Measurements from ENCODE around the gene PTPN22. TPM values are rescaled to one million over a fixed set of nuclear protein-coding genes. Genes with fewer than 3 reads are reported as not detected.

The PTPN22 gene
- total RNA-seq, 5 donors from 2014 or later (not counting 1 experiment from before 2014, with no cell fraction given): 25.6 to 45.9 (median 26.6) TPM

DNA sequence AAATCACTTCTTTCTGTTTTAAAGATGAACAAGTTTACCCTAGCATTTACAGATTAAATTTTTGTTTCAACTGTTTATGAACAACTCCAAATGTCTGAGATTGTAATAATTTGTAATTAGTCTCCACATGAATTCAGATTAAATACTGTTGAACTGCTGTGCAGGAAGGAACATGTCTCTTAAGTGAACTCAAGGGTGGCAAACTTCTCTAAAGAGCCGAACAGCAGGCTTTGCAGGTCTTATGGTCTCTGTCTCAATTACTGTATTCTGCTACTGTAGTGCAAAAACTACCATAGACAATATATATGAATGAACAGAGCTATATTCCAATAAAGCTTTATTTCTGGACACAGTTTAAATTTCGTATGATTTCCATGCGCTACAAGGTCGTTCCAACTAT is 65.9 kb downstream of the PTPN22 start:
- peaks cover 87 to 93% (median 92%) of the 10 kb centered on the region in 3 donors for H3K4me1 Mint-ChIP-seq
- WGBS (ENCODE audit: insufficient coverage): 96% methylated on average over 3 of the region's 4 CpGs
- H3K27ac ChIP-seq (ENCODE audit: low read length): no peak overlapping the region
- H3K4me3 Mint-ChIP-seq: peak overlapping the region in 1 of 3 donors; percentile 51
- no peaks in the 10 kb centered on the region for H3K9me3 Mint-ChIP-seq
- ATAC-seq (replicated peaks in 1 of 4) (no peak), DNase-seq (no peak)
- no peaks in the 10 kb centered on the region for H3K27me3 Mint-ChIP-seq
- no peak overlapping the region for H3K4me3 ChIP-seq (ENCODE audit: control insufficient read depth in 1 of 2, extremely low read depth in 1 of 2, low read length in 1 of 2)
- H3K27me3 ChIP-seq (replicated peaks in 1 of 2; ENCODE audit: control insufficient read depth in 2 of 2, extremely low read depth in 1 of 2, insufficient read depth in 2 of 2, low read length in 1 of 2): no peaks in the 10 kb centered on the region
- H3K27ac Mint-ChIP-seq: no peak overlapping the region
- peaks cover 13 to 32% of the 10 kb centered on the region in 2 experiments for H3K4me1 ChIP-seq (ENCODE audit: control insufficient read depth in 1 of 2, extremely low read depth in 1 of 2, insufficient read depth in 2 of 2, low read length in 2 of 2)
- ChIA-PET POLR2A (interaction anchor here (0.7 to 0.8 kb wide), 2 partner anchors 15 to 1035 kb away, joined by 3 to 4 read pairs; no protein-coding TSS in a partner anchor), CTCF (no interaction called here)
- H3K36me3 Mint-ChIP-seq: peaks cover 26% of the 10 kb centered on the region
- no peaks in the 10 kb centered on the region for H3K9me3 ChIP-seq
- no peaks in the 10 kb centered on the region for H3K36me3 ChIP-seq (ENCODE audit: control insufficient read depth in 2 of 2, extremely low read depth in 1 of 2, insufficient read depth in 1 of 2, low read length in 1 of 2)

DNA sequence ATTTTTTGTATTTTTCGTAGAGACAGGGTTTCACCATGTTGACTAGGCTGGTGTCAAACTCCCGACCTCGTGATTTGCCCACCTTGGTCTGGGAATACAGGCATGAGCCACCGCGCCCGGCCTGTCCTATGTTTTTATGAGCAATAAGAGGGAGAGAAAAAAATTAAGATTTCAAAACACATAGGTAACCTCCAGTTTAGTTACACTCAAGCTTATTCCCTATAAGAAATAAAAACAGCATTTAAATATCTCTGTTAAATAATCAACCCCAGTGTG is 66.3 kb downstream of the PTPN22 start:
- Mint-ChIP-seq H3K36me3 (peaks cover 26% of the 10 kb centered on the region), H3K27me3 (no peaks in the 10 kb centered on the region), H3K27ac (no peak overlapping the region), H3K9me3 (no peaks in the 10 kb centered on the region), H3K4me1 (peaks cover 89 to 93% (median 89%) of the 10 kb centered on the region in 3 donors), H3K4me3 (peak overlapping the region in 1 of 3 donors; percentile 51)
- Histone ChIP-seq H3K36me3 (ENCODE audit: control insufficient read depth in 2 of 2, extremely low read depth in 1 of 2, insufficient read depth in 1 of 2, low read length in 1 of 2) (no peaks in the 10 kb centered on the region), H3K27me3 (replicated peaks in 1 of 2; ENCODE audit: control insufficient read depth in 2 of 2, extremely low read depth in 1 of 2, insufficient read depth in 2 of 2, low read length in 1 of 2) (no peaks in the 10 kb centered on the region), H3K27ac (ENCODE audit: low read length) (no peak overlapping the region), H3K4me1 (ENCODE audit: control insufficient read depth in 1 of 2, extremely low read depth in 1 of 2, insufficient read depth in 2 of 2, low read length in 2 of 2) (peaks cover 13 to 28% of the 10 kb centered on the region in 2 experiments), H3K4me3 (ENCODE audit: control insufficient read depth in 1 of 2, extremely low read depth in 1 of 2, low read length in 1 of 2) (no peak overlapping the region), H3K9me3 (no peaks in the 10 kb centered on the region)
- no peak for ATAC-seq (replicated peaks in 1 of 4)
- WGBS (ENCODE audit: insufficient coverage): 100% methylated on average over 3 of the region's 6 CpGs
- no peak for DNase-seq
- CTCF ChIA-PET: no interaction called here
- POLR2A ChIA-PET: interaction anchor here in 1 of 2 donors (0.8 kb wide), 1 partner anchor 14 kb away, joined by 3 read pairs; no protein-coding TSS in a partner anchor

DNA sequence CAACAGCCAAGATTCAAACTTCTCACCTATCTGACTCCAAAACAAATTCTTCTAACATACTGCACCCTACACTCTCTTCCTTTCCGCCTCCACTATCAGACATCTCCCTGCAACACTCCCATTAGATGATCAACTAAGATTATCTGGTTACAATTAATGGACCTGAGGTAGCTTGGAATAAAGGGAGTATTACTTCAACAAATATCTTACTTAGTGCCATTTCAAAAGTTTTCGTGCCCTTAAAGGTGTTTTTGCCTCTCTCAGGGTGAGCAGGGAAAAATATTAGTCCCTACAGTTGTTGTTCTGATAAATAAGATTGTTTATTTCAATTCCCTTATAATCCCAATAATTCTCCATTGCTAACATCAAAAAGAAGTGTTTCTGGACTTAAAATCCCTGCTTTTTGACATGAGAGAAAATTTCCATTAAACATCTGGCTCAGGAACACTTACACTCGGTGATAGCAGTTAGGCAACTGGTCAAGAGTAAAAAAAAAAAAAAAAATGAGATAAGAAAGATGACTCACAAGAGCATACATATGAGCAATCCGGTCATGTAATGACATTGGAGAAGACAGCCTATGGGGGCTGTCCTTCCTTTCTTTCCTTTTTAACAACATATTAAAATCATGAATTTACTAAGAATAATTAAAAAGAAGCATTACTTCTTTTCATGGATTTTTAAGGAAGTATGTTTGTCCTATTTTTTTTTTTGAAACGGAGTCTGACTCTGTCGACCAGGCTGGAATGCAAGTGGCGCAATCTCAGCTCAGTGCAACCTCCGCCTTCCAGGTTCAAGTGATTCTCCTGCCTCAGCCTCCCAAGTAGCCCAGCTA is 66.9 kb downstream of the PTPN22 start:
- CTCF ChIA-PET: no interaction called here
- DNase-seq: no peak
- H3K27me3 Mint-ChIP-seq: no peaks in the 10 kb centered on the region
- H3K27me3 ChIP-seq (replicated peaks in 1 of 2; ENCODE audit: control insufficient read depth in 2 of 2, extremely low read depth in 1 of 2, insufficient read depth in 2 of 2, low read length in 1 of 2): no peaks in the 10 kb centered on the region
- H3K4me3 ChIP-seq (ENCODE audit: control insufficient read depth in 1 of 2, extremely low read depth in 1 of 2, low read length in 1 of 2): no peak overlapping the region
- POLR2A ChIA-PET: interaction anchor here in 1 of 2 donors (0.5 to 0.6 kb wide), 2 partner anchors 19 to 167 kb away, joined by 3 to 4 read pairs; no protein-coding TSS in a partner anchor
- H3K4me1 ChIP-seq (ENCODE audit: control insufficient read depth in 1 of 2, extremely low read depth in 1 of 2, insufficient read depth in 2 of 2, low read length in 2 of 2): peaks cover 13 to 22% of the 10 kb centered on the region in 2 experiments
- peaks cover 26% of the 10 kb centered on the region for H3K36me3 Mint-ChIP-seq
- H3K4me3 Mint-ChIP-seq: peak overlapping the region in 2 of 3 donors; percentile 0 to 51
- H3K4me1 Mint-ChIP-seq: peaks cover 84 to 91% (median 88%) of the 10 kb centered on the region in 3 donors
- H3K36me3 ChIP-seq (ENCODE audit: control insufficient read depth in 2 of 2, extremely low read depth in 1 of 2, insufficient read depth in 1 of 2, low read length in 1 of 2): no peaks in the 10 kb centered on the region
- H3K27ac ChIP-seq (ENCODE audit: low read length): no peak overlapping the region
- H3K9me3 Mint-ChIP-seq: no peaks in the 10 kb centered on the region
- H3K27ac Mint-ChIP-seq: peak overlapping the region in 1 of 2 donors; percentile 45
- H3K9me3 ChIP-seq: no peaks in the 10 kb centered on the region
- 100% methylated on average over 3 of the region's 8 CpGs for WGBS (ENCODE audit: insufficient coverage)
- ATAC-seq (replicated peaks in 1 of 4): no peak

DNA sequence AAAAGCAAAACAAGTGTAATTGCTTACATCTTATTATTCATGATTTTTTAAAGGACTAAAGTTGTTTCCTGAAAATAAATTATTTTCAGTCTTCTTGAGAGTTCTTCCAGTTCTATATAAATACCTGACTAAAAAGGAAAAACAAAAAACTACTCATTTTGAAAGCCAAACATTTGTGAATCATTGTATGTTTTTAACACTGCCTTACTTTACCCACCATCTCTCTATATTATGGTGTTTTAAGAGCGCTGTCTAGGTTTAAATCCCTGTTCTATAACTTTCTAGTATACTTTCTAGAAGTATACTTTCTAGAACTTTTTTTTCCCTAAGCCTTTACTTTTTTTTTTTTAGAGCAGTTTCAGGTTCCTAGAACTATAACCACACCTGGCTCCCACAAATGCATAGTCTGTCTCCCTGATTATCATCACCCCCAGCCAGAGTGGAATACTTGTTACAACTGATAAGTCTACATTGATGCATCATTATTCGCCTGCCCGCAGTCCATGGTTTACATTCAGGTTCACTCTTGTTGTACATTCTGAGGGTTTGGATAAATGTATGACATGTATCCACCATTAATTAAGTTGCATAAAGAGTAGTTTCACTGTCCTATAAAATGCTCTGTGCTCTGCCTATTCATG is 69.0 kb downstream of the PTPN22 start:
- WGBS (ENCODE audit: insufficient coverage): no CpG with 5 or more reads among the region's 3 CpGs
- peaks cover 82 to 88% (median 86%) of the 10 kb centered on the region in 3 donors for H3K4me1 Mint-ChIP-seq
- peaks cover 6 to 13% of the 10 kb centered on the region in 2 experiments for H3K4me1 ChIP-seq (ENCODE audit: control insufficient read depth in 1 of 2, extremely low read depth in 1 of 2, insufficient read depth in 2 of 2, low read length in 2 of 2)
- no peak for DNase-seq
- ChIA-PET POLR2A (no interaction called here), CTCF (interaction anchor here in 1 of 2 donors (0.6 to 1.7 kb wide), 2 partner anchors 14 to 250 kb away, joined by 3 to 4 read pairs; no protein-coding TSS in a partner anchor)
- H3K36me3 Mint-ChIP-seq: peaks cover 26% of the 10 kb centered on the region
- ATAC-seq (replicated peaks in 1 of 4): no peak
- no peaks in the 10 kb centered on the region for H3K9me3 Mint-ChIP-seq
- no peaks in the 10 kb centered on the region for H3K9me3 ChIP-seq
- H3K36me3 ChIP-seq (ENCODE audit: control insufficient read depth in 2 of 2, extremely low read depth in 1 of 2, insufficient read depth in 1 of 2, low read length in 1 of 2): peaks cover 3 to 4% of the 10 kb centered on the region in 2 donors
- no peak overlapping the region for H3K27ac ChIP-seq (ENCODE audit: low read length)
- peak overlapping the region in 1 of 2 donors; percentile 12 for H3K27ac Mint-ChIP-seq
- H3K4me3 Mint-ChIP-seq: peak overlapping the region in 1 of 3 donors; percentile 41
- H3K27me3 Mint-ChIP-seq: no peaks in the 10 kb centered on the region
- H3K27me3 ChIP-seq (replicated peaks in 1 of 2; ENCODE audit: control insufficient read depth in 2 of 2, extremely low read depth in 1 of 2, insufficient read depth in 2 of 2, low read length in 1 of 2): no peaks in the 10 kb centered on the region
- H3K4me3 ChIP-seq (ENCODE audit: control insufficient read depth in 1 of 2, extremely low read depth in 1 of 2, low read length in 1 of 2): no peak overlapping the region

DNA sequence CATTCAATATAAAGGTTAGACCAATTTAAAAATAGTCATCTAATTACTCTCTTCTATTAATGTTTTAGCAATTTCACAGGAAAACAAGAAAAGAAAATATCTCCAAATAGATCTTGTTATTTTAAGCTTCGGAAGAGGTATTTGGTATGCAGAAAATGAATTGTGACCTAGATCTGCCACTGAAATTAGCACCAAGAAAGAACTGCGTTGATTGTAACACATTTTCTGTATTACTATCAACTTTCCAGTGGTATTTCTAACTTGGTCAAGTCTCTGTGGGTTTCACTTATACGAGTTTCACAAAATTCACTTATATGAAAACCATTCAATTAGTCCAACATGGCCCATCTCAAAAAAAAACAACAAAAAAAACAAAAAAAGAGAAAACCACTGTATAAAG is 71.0 kb downstream of the PTPN22 start:
- Histone ChIP-seq H3K27me3 (replicated peaks in 1 of 2; ENCODE audit: control insufficient read depth in 2 of 2, extremely low read depth in 1 of 2, insufficient read depth in 2 of 2, low read length in 1 of 2) (no peaks in the 10 kb centered on the region), H3K36me3 (ENCODE audit: control insufficient read depth in 2 of 2, extremely low read depth in 1 of 2, insufficient read depth in 1 of 2, low read length in 1 of 2) (peaks cover 3 to 21% of the 10 kb centered on the region in 2 donors), H3K4me3 (ENCODE audit: control insufficient read depth in 1 of 2, extremely low read depth in 1 of 2, low read length in 1 of 2) (no peak overlapping the region), H3K9me3 (no peaks in the 10 kb centered on the region), H3K27ac (ENCODE audit: low read length) (peak overlapping the region; percentile 3), H3K4me1 (ENCODE audit: control insufficient read depth in 1 of 2, extremely low read depth in 1 of 2, insufficient read depth in 2 of 2, low read length in 2 of 2) (peaks cover 6 to 8% of the 10 kb centered on the region in 2 experiments)
- POLR2A ChIA-PET: interaction anchor here (0.6 kb wide), 2 partner anchors 40 to 42 kb away, joined by 3 to 14 read pairs; no protein-coding TSS in a partner anchor
- Mint-ChIP-seq H3K27ac (peak overlapping the region in 1 of 2 donors; percentile 55), H3K9me3 (no peaks in the 10 kb centered on the region), H3K27me3 (no peaks in the 10 kb centered on the region), H3K36me3 (peaks cover 36% of the 10 kb centered on the region), H3K4me3 (no peak overlapping the region), H3K4me1 (peaks cover 71 to 81% (median 76%) of the 10 kb centered on the region in 3 donors)
- ATAC-seq (replicated peaks in 1 of 4): no peak
- CTCF ChIA-PET: interaction anchor here in 1 of 2 donors (0.9 to 1.7 kb wide), 2 partner anchors 12 to 18 kb away, joined by 4 read pairs; no protein-coding TSS in a partner anchor
- DNase-seq: no peak
- WGBS (ENCODE audit: insufficient coverage): no CpG with 5 or more reads among the region's 3 CpGs

DNA sequence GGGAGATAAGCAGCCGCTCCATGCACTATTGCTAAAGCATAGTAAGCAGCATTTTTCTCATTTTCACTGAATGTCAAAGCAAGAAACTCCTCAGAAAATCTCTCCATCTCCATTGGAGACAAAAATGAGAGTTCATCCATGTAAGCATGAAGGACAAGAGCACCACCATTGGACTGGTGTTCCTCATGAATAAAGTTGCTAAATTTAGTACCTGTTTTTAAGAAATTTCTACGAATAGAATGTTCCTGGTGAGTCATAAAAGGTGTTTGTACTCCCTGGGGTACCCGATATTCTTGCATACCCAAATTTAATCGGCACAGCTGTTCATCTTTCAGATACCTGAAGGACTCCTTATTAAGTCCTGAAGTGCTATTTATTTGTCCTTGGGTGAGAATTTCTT is 74.0 kb downstream of the PTPN22 start:
- CTCF ChIA-PET: interaction anchor here in 1 of 2 donors (0.9 kb wide), 1 partner anchor 17 kb away, joined by 3 read pairs; no protein-coding TSS in a partner anchor
- H3K27me3 Mint-ChIP-seq: no peaks in the 10 kb centered on the region
- 70% methylated on average over 2 of the region's 4 CpGs for WGBS (ENCODE audit: insufficient coverage)
- no peaks in the 10 kb centered on the region for H3K9me3 ChIP-seq
- POLR2A ChIA-PET: interaction anchor here in 1 of 2 donors (0.5 kb wide), 1 partner anchor 1142 kb away, joined by 3 read pairs; no protein-coding TSS in a partner anchor
- H3K36me3 Mint-ChIP-seq: peaks cover 40% of the 10 kb centered on the region
- H3K4me1 Mint-ChIP-seq: peaks cover 62 to 75% (median 72%) of the 10 kb centered on the region in 3 donors
- H3K4me1 ChIP-seq (ENCODE audit: control insufficient read depth in 1 of 2, extremely low read depth in 1 of 2, insufficient read depth in 2 of 2, low read length in 2 of 2): peaks cover 0 to 7% of the 10 kb centered on the region in 2 experiments
- H3K9me3 Mint-ChIP-seq: no peaks in the 10 kb centered on the region
- H3K27ac ChIP-seq (ENCODE audit: low read length): peak overlapping the region; percentile 9
- no peak for ATAC-seq (replicated peaks in 1 of 4)
- no peak for DNase-seq
- H3K4me3 Mint-ChIP-seq: no peak overlapping the region
- no peak overlapping the region for H3K4me3 ChIP-seq (ENCODE audit: control insufficient read depth in 1 of 2, extremely low read depth in 1 of 2, low read length in 1 of 2)
- H3K27me3 ChIP-seq (replicated peaks in 1 of 2; ENCODE audit: control insufficient read depth in 2 of 2, extremely low read depth in 1 of 2, insufficient read depth in 2 of 2, low read length in 1 of 2): no peaks in the 10 kb centered on the region
- peaks cover 3 to 36% of the 10 kb centered on the region in 2 donors for H3K36me3 ChIP-seq (ENCODE audit: control insufficient read depth in 2 of 2, extremely low read depth in 1 of 2, insufficient read depth in 1 of 2, low read length in 1 of 2)
- peak overlapping the region; percentile 47 to 78 for H3K27ac Mint-ChIP-seq

Data from T-cell (primary cell).